Mesenchymal stem cell (in vitro differentiated cells and primary cell): ENCODE measurements around the gene ACACB.

ENCODE experiments used
- DNase-seq: peaks from one replicate; pipeline ENCODE4 v3.0.0-alpha.2; 2013
- H2AFZ ChIP-seq: one replicate; pipeline ENCODE4 v1.6.1; 2013; ENCODE audit warnings: low read depth, mild to moderate bottlenecking, control low read depth, inconsistent platforms, low read length, moderate library complexity
- H2AK5ac ChIP-seq: 2 replicates; pipeline ENCODE4 v1.6.1; 2013; ENCODE audit warnings: low read length, moderate library complexity, mild to moderate bottlenecking, inconsistent platforms; ENCODE audit not compliant: severe bottlenecking
- H2BK120ac ChIP-seq: one replicate; pipeline ENCODE4 v1.6.1; 2013; ENCODE audit warnings: low read depth, mild to moderate bottlenecking, inconsistent platforms, low read length, moderate library complexity
- H2BK12ac ChIP-seq, 2 experiments: one replicate each; pipeline ENCODE4 v1.6.1; 2013; ENCODE audit warnings: inconsistent platforms in 2 of 2, low read length in 2 of 2, mild to moderate bottlenecking in 2 of 2, moderate library complexity in 2 of 2, control low read depth in 1 of 2
- H2BK15ac ChIP-seq: one replicate; pipeline ENCODE4 v1.6.1; 2013; ENCODE audit warnings: mild to moderate bottlenecking, low read depth, inconsistent platforms; ENCODE audit not compliant: poor library complexity, severe bottlenecking
- H2BK5ac ChIP-seq: 2 replicates; pipeline ENCODE4 v1.6.1; 2013; ENCODE audit warnings: low read depth, mild to moderate bottlenecking, low read length, control low read depth, inconsistent platforms; ENCODE audit not compliant: poor library complexity, severe bottlenecking
- H3K14ac ChIP-seq, 2 experiments: one replicate each; pipeline ENCODE4 v1.6.1; 2013; ENCODE audit warnings: inconsistent platforms in 2 of 2, low read length in 2 of 2, control low read depth in 1 of 2, mild to moderate bottlenecking in 1 of 2, moderate library complexity in 1 of 2
- H3K18ac ChIP-seq, 2 experiments: one replicate each; pipeline ENCODE4 v1.6.1; 2013; ENCODE audit warnings: inconsistent platforms in 2 of 2, low read length in 2 of 2, control low read depth in 1 of 2, low read depth in 1 of 2, mild to moderate bottlenecking in 1 of 2
- H3K23ac ChIP-seq, 2 experiments: one replicate each; pipeline ENCODE4 v1.6.1; 2013; ENCODE audit warnings: inconsistent platforms in 2 of 2, low read length in 2 of 2, mild to moderate bottlenecking in 2 of 2, moderate library complexity in 2 of 2, control low read depth in 1 of 2
- H3K27ac ChIP-seq: 2 replicates; pipeline ENCODE4 v1.5.1; 2013; ENCODE audit warnings: mild to moderate bottlenecking, moderate library complexity, low read length, control low read depth, inconsistent platforms; ENCODE audit not compliant: poor library complexity, severe bottlenecking
- H3K27me3 ChIP-seq, 2 experiments: 2 replicates each; pipeline versions ENCODE4 v1.6.1 to v1.7.0; 2013; ENCODE audit warnings: low read length in 2 of 2, mild to moderate bottlenecking in 2 of 2, moderate library complexity in 2 of 2, control low read depth in 1 of 2, inconsistent platforms in 1 of 2; ENCODE audit not compliant: control insufficient read depth in 1 of 2, insufficient read depth in 1 of 2
- H3K36me3 ChIP-seq, 2 experiments: 2 replicates each; pipeline versions ENCODE4 v1.6.1 to v1.7.0; 2013; ENCODE audit warnings: low read length in 2 of 2, control low read depth in 1 of 2, inconsistent platforms in 1 of 2, low read depth in 1 of 2, mild to moderate bottlenecking in 1 of 2; ENCODE audit not compliant: insufficient read depth in 2 of 2, control insufficient read depth in 1 of 2
- H3K4ac ChIP-seq, 2 experiments: one replicate each; pipeline ENCODE4 v1.6.1; 2013; ENCODE audit warnings: inconsistent platforms in 2 of 2, low read length in 2 of 2, mild to moderate bottlenecking in 2 of 2, moderate library complexity in 2 of 2, control low read depth in 1 of 2, low read depth in 1 of 2
- H3K4me1 ChIP-seq: 2 replicates; pipeline ENCODE4 v1.6.1; 2013; ENCODE audit warnings: low read depth, low read length, control low read depth; ENCODE audit not compliant: control insufficient read depth, insufficient read depth
- H3K4me2 ChIP-seq: 2 replicates; pipeline ENCODE4 v1.6.1; 2013; ENCODE audit warnings: low read length, mild to moderate bottlenecking, inconsistent platforms; ENCODE audit not compliant: poor library complexity, severe bottlenecking
- H3K4me3 ChIP-seq, 2 experiments: 2 replicates each; pipeline versions ENCODE4 v1.5.1 to v1.7.0; 2013; ENCODE audit warnings: low read length in 2 of 2, mild to moderate bottlenecking in 2 of 2, control low read depth in 1 of 2, low read depth in 1 of 2; ENCODE audit not compliant: insufficient read depth in 1 of 2
- H3K79me1 ChIP-seq: replicated peaks from 2 replicates; pipeline ENCODE4 v1.6.1; 2013; ENCODE audit warnings: mild to moderate bottlenecking, control low read depth, low read length, inconsistent platforms; ENCODE audit not compliant: poor library complexity, severe bottlenecking
- H3K9ac ChIP-seq: 2 replicates; pipeline ENCODE4 v1.7.0; 2013; ENCODE audit warnings: mild to moderate bottlenecking, low read length, moderate library complexity
- H3K9me3 ChIP-seq: 2 replicates; pipeline ENCODE4 v1.7.0; 2013; ENCODE audit warnings: mild to moderate bottlenecking, low read length; ENCODE audit not compliant: control insufficient read depth
- H4K8ac ChIP-seq: one replicate; pipeline ENCODE4 v1.6.1; 2013; ENCODE audit warnings: inconsistent platforms, mild to moderate bottlenecking, low read length, moderate library complexity
- H4K91ac ChIP-seq: one replicate; pipeline ENCODE4 v1.6.1; 2013; ENCODE audit warnings: mild to moderate bottlenecking, low read length, inconsistent platforms
- WGBS: methylation state at CpG from one replicate; pipeline ENCODE4 v1.1.7; 2013; ENCODE audit warnings: mixed read lengths; 5-methylcytosine and 5-hydroxymethylcytosine counted together

ACACB gene

DNA sequence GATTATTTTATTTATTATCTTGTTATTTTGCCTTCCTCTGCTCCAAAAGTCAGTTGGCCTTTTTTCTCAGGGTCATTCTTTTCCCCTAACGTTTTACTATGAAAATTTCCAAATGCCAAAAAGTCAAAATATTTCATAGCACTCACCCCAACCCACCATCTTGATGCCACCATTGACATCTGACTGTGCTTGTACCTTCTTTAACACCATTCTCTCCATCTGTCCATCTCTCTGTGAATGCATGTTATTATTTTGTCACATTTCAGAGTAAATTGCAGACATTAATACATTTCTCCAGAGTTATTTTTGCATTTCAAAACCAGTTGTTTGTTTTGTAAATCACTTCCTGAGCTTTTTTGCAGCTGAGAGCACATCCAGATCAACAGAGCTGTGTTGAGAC is 154.1 kb downstream of the ACACB start:
- Histone ChIP-seq H4K91ac (no peak overlapping the region), H2BK120ac (no peak overlapping the region), H3K27ac (no peak overlapping the region), H2AFZ (no peak overlapping the region), H3K4me3 (no peak overlapping the region), H3K4me1 (no peaks in the 10 kb centered on the region), H3K14ac (no peak overlapping the region), H3K4ac (no peak overlapping the region), H3K18ac (no peak overlapping the region), H4K8ac (no peak overlapping the region), H2BK12ac (no peak overlapping the region), H3K9ac (no peak overlapping the region), H2BK5ac (no peak overlapping the region), H3K79me1 (no peaks in the 10 kb centered on the region), H3K4me2 (no peak overlapping the region), H3K27me3 (peaks cover 7% of the 10 kb centered on the region in 2 experiments), H3K36me3 (peaks cover 2 to 4% of the 10 kb centered on the region in 2 experiments), H2BK15ac (no peak overlapping the region), H2AK5ac (no peak overlapping the region), H3K23ac (no peak overlapping the region), H3K9me3 (peaks cover 8% of the 10 kb centered on the region)
- no peak for DNase-seq
- WGBS: 0% methylated on average over 1 of the region's 1 CpG

- H3K23ac ChIP-seq: no peak overlapping the region
- H2BK120ac ChIP-seq: no peak overlapping the region
- no peak overlapping the region for H3K27ac ChIP-seq
- no peaks in the 10 kb centered on the region for H3K79me1 ChIP-seq
- no peak overlapping the region for H2AK5ac ChIP-seq
- no peak for DNase-seq
- 91% methylated on average over 3 of the region's 3 CpGs for WGBS
- no peak overlapping the region for H3K4ac ChIP-seq
- H2BK5ac ChIP-seq: no peak overlapping the region
- H2AFZ ChIP-seq: no peak overlapping the region
- H2BK15ac ChIP-seq: no peak overlapping the region
- H3K27me3 ChIP-seq: peaks cover 7 to 13% of the 10 kb centered on the region in 2 experiments
- no peak overlapping the region for H3K14ac ChIP-seq
- no peaks in the 10 kb centered on the region for H3K4me1 ChIP-seq
- no peak overlapping the region for H2BK12ac ChIP-seq
- no peak overlapping the region for H4K91ac ChIP-seq
- peaks cover 8% of the 10 kb centered on the region for H3K9me3 ChIP-seq
- H3K9ac ChIP-seq: no peak overlapping the region
- H3K4me3 ChIP-seq: no peak overlapping the region
- no peak overlapping the region for H3K18ac ChIP-seq
- H4K8ac ChIP-seq: no peak overlapping the region
- H3K36me3 ChIP-seq: no peaks in the 10 kb centered on the region
- H3K4me2 ChIP-seq: no peak overlapping the region
These were observed 155.0 kb downstream of the ACACB start for GRCh38 chr12:109271418-109271817.

DNA sequence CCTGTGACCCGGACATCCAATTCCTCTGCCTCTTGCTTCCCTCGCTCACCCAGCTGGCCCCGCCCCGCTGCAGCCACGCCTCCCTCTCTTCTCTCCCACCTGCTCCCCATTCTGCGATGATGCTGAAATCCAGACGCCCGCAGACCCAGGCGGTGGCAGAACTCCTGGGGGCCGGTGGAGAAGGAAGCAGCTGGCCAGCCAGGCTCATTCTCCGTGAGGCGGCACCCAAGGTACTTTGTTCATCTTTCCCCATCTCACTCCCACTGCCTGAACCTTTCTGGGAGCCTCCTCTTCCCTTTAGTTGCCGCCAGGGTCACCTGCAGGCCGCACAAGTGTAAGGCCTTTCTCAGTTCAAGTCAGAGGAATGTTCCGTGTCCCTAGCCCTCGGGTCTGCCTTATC is 157.0 kb downstream of the ACACB start:
- 33% methylated on average over 16 of the region's 16 CpGs for WGBS
- Histone ChIP-seq H4K91ac (no peak overlapping the region), H2AFZ (no peak overlapping the region), H3K27me3 (peaks cover 7 to 26% of the 10 kb centered on the region in 2 experiments), H3K79me1 (no peaks in the 10 kb centered on the region), H3K9me3 (peaks cover 8% of the 10 kb centered on the region), H2BK15ac (no peak overlapping the region), H3K36me3 (no peaks in the 10 kb centered on the region), H2BK120ac (no peak overlapping the region), H3K4me2 (no peak overlapping the region), H2AK5ac (no peak overlapping the region), H4K8ac (no peak overlapping the region), H3K18ac (no peak overlapping the region), H3K4ac (no peak overlapping the region), H3K14ac (no peak overlapping the region), H3K27ac (no peak overlapping the region), H3K9ac (no peak overlapping the region), H3K4me1 (peaks cover under 1% of the 10 kb centered on the region), H2BK12ac (no peak overlapping the region), H2BK5ac (no peak overlapping the region), H3K23ac (no peak overlapping the region), H3K4me3 (no peak overlapping the region)
- DNase-seq: no peak

DNA sequence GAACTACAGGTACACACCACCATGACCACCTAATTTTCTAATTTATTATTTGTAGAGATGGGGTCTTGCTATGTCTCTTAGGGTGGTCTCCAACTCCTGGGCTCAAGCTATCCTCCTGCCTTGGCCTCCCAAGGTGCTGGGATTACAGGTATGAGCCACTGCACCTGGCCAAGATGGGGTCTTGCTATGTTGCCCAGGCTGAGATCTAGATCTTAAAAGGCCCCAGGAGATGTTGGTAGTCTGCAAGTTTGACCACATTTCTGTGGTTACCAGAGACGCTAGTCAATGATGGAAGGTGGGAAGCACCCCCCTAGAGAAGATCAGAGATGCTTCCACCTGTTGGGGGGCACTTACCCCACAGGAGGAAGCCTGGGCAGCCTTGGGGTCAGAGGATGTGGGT is 158.0 kb downstream of the ACACB start:
- WGBS: 80% methylated on average over 1 of the region's 1 CpG
- Histone ChIP-seq H3K23ac (no peak overlapping the region), H2BK15ac (no peak overlapping the region), H3K9me3 (peaks cover 8% of the 10 kb centered on the region), H3K27me3 (peaks cover 7 to 32% of the 10 kb centered on the region in 2 experiments), H2AK5ac (no peak overlapping the region), H3K4me3 (no peak overlapping the region), H3K27ac (no peak overlapping the region), H3K4ac (no peak overlapping the region), H2BK5ac (no peak overlapping the region), H2BK120ac (no peak overlapping the region), H3K79me1 (no peaks in the 10 kb centered on the region), H2AFZ (no peak overlapping the region), H3K36me3 (no peaks in the 10 kb centered on the region), H3K9ac (no peak overlapping the region), H3K4me2 (no peak overlapping the region), H3K4me1 (peaks cover 1% of the 10 kb centered on the region), H3K14ac (no peak overlapping the region), H3K18ac (no peak overlapping the region), H4K91ac (no peak overlapping the region), H2BK12ac (no peak overlapping the region), H4K8ac (no peak overlapping the region)
- DNase-seq: no peak
